H1 (cell line): Measurements from ENCODE around the gene ZBTB46. TPM values are rescaled to one million over a fixed set of nuclear protein-coding genes. Genes with fewer than 3 reads are reported as not detected.

ENCODE experiments used
- CTCF ChIA-PET: fragments of 300-600 bp; sonication (Branson Sonifier 250); formaldehyde crosslinking; loops from one replicate; lab custom pipeline; 2021; ENCODE audit not compliant: partially characterized antibody; lab: Charles Lee
- POLR2A ChIA-PET: fragments of 300-600 bp; sonication (Branson Sonifier 250); formaldehyde crosslinking; loops from one replicate; lab custom pipeline; 2021; ENCODE audit warnings: inconsistent platforms; ENCODE audit not compliant: partially characterized antibody; lab: Charles Lee
- DNase-seq, 2 experiments: peaks; one replicate each; pipeline versions ENCODE4 v3.0.0 to v3.0.0-alpha.2; 2010 to 2022; ENCODE audit warnings: low spot score in 2 of 2, low read depth in 1 of 2, mixed read lengths in 1 of 2
- FAIRE-seq: peaks from 2 replicates; lab custom pipeline; 2011; peaks lifted over from hg19 to GRCh38; lab: Jason Lieb, UNC
- H2AFZ ChIP-seq: 2 replicates; pipeline ENCODE4 v1.8.1; 2012; ENCODE audit warnings: low read length, inconsistent platforms
- H2AK5ac ChIP-seq: 2 replicates; pipeline ENCODE4 v1.6.1; 2013; ENCODE audit warnings: low read depth, low read length
- H2BK120ac ChIP-seq: replicated peaks from 2 replicates; pipeline ENCODE3; 2013; ENCODE audit warnings: low read depth, low read length, inconsistent platforms
- H2BK12ac ChIP-seq: 2 replicates; pipeline ENCODE4 v1.6.1; 2013; ENCODE audit warnings: low read depth, low read length
- H2BK15ac ChIP-seq: 2 replicates; pipeline ENCODE4 v1.6.1; 2013; ENCODE audit warnings: low read length
- H2BK20ac ChIP-seq: 2 replicates; pipeline ENCODE4 v1.6.1; 2013; ENCODE audit warnings: low read length
- H2BK5ac ChIP-seq: 2 replicates; pipeline ENCODE4 v1.6.1; 2013; ENCODE audit warnings: low read depth, low read length
- H3K14ac ChIP-seq: 2 replicates; pipeline ENCODE4 v1.6.1; 2013; ENCODE audit warnings: inconsistent platforms; ENCODE audit not compliant: insufficient read length
- H3K18ac ChIP-seq: 2 replicates; pipeline ENCODE4 v1.6.1; 2013; ENCODE audit warnings: low read length; ENCODE audit errors: extremely low read depth
- H3K23ac ChIP-seq: 2 replicates; pipeline ENCODE4 v1.6.1; 2013; ENCODE audit warnings: inconsistent platforms; ENCODE audit not compliant: insufficient read length
- H3K23me2 ChIP-seq: 2 replicates; pipeline ENCODE4 v1.6.1; 2013; ENCODE audit warnings: low read depth, low read length
- H3K27ac ChIP-seq: 2 replicates; pipeline ENCODE4 v1.6.1; 2011; ENCODE audit warnings: low read depth, low read length, inconsistent platforms
- H3K27me3 ChIP-seq, 4 experiments: replicated peaks in 1 of 4; 1 replicate in 1 of 4; 2 replicates in 3 of 4; pipeline versions ENCODE4 v1.6.1 to v1.8.1; 2011 to 2013; ENCODE audit warnings: low read length in 3 of 4, mild to moderate bottlenecking in 3 of 4, inconsistent platforms in 2 of 4, mixed read lengths in 2 of 4, moderate library complexity in 1 of 4; ENCODE audit not compliant: control insufficient read depth in 3 of 4, insufficient read depth in 3 of 4; ENCODE audit errors: extremely low read depth in 1 of 4
- H3K36me3 ChIP-seq, 4 experiments: 2 replicates each; pipeline versions ENCODE4 v1.6.1 to v1.8.1; 2011 to 2013; ENCODE audit warnings: mild to moderate bottlenecking in 4 of 4, low read length in 3 of 4, moderate library complexity in 2 of 4, control low read depth in 1 of 4, inconsistent platforms in 1 of 4; ENCODE audit not compliant: insufficient read depth in 4 of 4, control insufficient read depth in 2 of 4
- H3K4ac ChIP-seq: replicated peaks from 2 replicates; pipeline ENCODE3; 2013; ENCODE audit warnings: low read length, low read depth, mixed read lengths, inconsistent platforms; ENCODE audit not compliant: insufficient read length
- H3K4me1 ChIP-seq, 4 experiments: replicated peaks in 1 of 4; 1 replicate in 1 of 4; 2 replicates in 3 of 4; pipeline versions ENCODE4 v1.6.1 to v1.8.1; 2011 to 2013; ENCODE audit warnings: low read length in 3 of 4, inconsistent platforms in 2 of 4, mixed read lengths in 1 of 4; ENCODE audit not compliant: insufficient read depth in 4 of 4, control insufficient read depth in 3 of 4
- H3K4me2 ChIP-seq, 2 experiments: 2 replicates each; pipeline versions ENCODE4 v1.6.1 to v1.8.1; 2011 to 2013; ENCODE audit warnings: low read depth in 2 of 2, low read length in 2 of 2, control low read depth in 1 of 2, inconsistent platforms in 1 of 2, mild to moderate bottlenecking in 1 of 2; ENCODE audit not compliant: insufficient read depth in 1 of 2
- H3K4me3 ChIP-seq, 4 experiments: fragments of 200-600, 300-600 bp in 1 of 4; sonication (generic), shearing (Covaris generic), sonication (Bioruptor Twin) in 1 of 4; 2 replicates each; pipeline versions ENCODE4 v1.5.1 to v1.8.1; 2011 to 2016; ENCODE audit warnings: low read length in 4 of 4, low read depth in 3 of 4, control low read depth in 2 of 4, inconsistent platforms in 2 of 4, mild to moderate bottlenecking in 2 of 4, mixed read lengths in 1 of 4, moderate library complexity in 1 of 4; ENCODE audit not compliant: insufficient read depth in 2 of 4; ENCODE audit errors: extremely low read depth in 1 of 4
- H3K56ac ChIP-seq: replicated peaks from 2 replicates; pipeline ENCODE3; 2013; ENCODE audit warnings: low read depth, mild to moderate bottlenecking, mixed read lengths, low read length, inconsistent platforms; ENCODE audit not compliant: insufficient read length
- H3K79me1 ChIP-seq: 2 replicates; pipeline ENCODE4 v1.6.1; 2013; ENCODE audit warnings: low read depth, low read length, control low read depth
- H3K79me2 ChIP-seq, 2 experiments: 2 replicates each; pipeline versions ENCODE4 v1.6.1 to v1.8.1; 2012 to 2013; ENCODE audit warnings: low read length in 2 of 2, mild to moderate bottlenecking in 2 of 2, inconsistent platforms in 1 of 2; ENCODE audit not compliant: insufficient read depth in 2 of 2, control insufficient read depth in 1 of 2
- H3K9ac ChIP-seq, 4 experiments: replicated peaks in 1 of 4; 1 replicate in 1 of 4; 2 replicates in 3 of 4; pipeline versions ENCODE4 v1.6.1 to v1.8.1; 2011 to 2013; ENCODE audit warnings: low read depth in 3 of 4, low read length in 3 of 4, control low read depth in 2 of 4, mild to moderate bottlenecking in 2 of 4, moderate library complexity in 2 of 4, inconsistent platforms in 1 of 4; ENCODE audit errors: extremely low read depth in 1 of 4
- H3K9me3 ChIP-seq, 2 experiments: 2 replicates each; pipeline versions ENCODE4 v1.6.1 to v1.8.1; 2012 to 2013; ENCODE audit warnings: mild to moderate bottlenecking in 2 of 2, moderate library complexity in 2 of 2, control low read depth in 1 of 2, inconsistent platforms in 1 of 2, low read depth in 1 of 2, low read length in 1 of 2, mixed read lengths in 1 of 2; ENCODE audit not compliant: insufficient read depth in 2 of 2
- H4K20me1 ChIP-seq, 2 experiments: replicated peaks in 1 of 2; 2 replicates each; pipeline versions ENCODE3 to v1.8.1; 2011 to 2013; ENCODE audit warnings: inconsistent platforms in 2 of 2, low read length in 2 of 2, mild to moderate bottlenecking in 1 of 2; ENCODE audit not compliant: insufficient read depth in 2 of 2, control insufficient read depth in 1 of 2
- H4K5ac ChIP-seq: 2 replicates; pipeline ENCODE4 v1.6.1; 2013; ENCODE audit warnings: low read length, low read depth, mixed read lengths, inconsistent platforms; ENCODE audit not compliant: insufficient read length
- H4K8ac ChIP-seq: 2 replicates; pipeline ENCODE4 v1.8.0; 2013; ENCODE audit warnings: mild to moderate bottlenecking, moderate library complexity, low read length, inconsistent platforms; ENCODE audit not compliant: insufficient read depth; ENCODE audit errors: extremely low read depth
- H4K91ac ChIP-seq: replicated peaks from 2 replicates; pipeline ENCODE3; 2013; ENCODE audit warnings: low read length, mixed read lengths, inconsistent platforms; ENCODE audit not compliant: insufficient read length
- FOSL1 ChIP-seq: IDR thresholded peaks from 2 replicates; pipeline ENCODE4 v1.6.1; 2011; ENCODE audit warnings: mild to moderate bottlenecking, low read depth, low read length, moderate library complexity; ENCODE audit not compliant: insufficient read depth
- GTF2F1 ChIP-seq: IDR thresholded peaks from 2 replicates; pipeline ENCODE4 v1.6.1; 2012; ENCODE audit warnings: low read depth, low read length, improper control_type of control experiment, borderline replicate concordance
- WGBS, 2 experiments: shearing (Covaris generic) in 1 of 2; methylation state at CpG; one replicate each; pipeline versions ENCODE4 v1.1.6 to v1.1.7; 2013 to 2015; ENCODE audit warnings: low lambda C conversion rate in 2 of 2, mixed read lengths in 2 of 2, inconsistent platforms in 1 of 2, low coverage in 1 of 2, missing lambda C conversion rate in 1 of 2; ENCODE audit not compliant: insufficient replicate concordance in 2 of 2, insufficient coverage in 1 of 2, insufficient read length in 1 of 2; ENCODE audit errors: extremely low coverage in 1 of 2, missing lambda C conversion rate in 1 of 2; 5-methylcytosine and 5-hydroxymethylcytosine counted together
- polyA plus RNA-seq, 7 experiments: library from polyadenylated mRNA; depleted of rRNA in 3 of 7; stranded (reverse) in 5 of 7; unstranded in 2 of 7; fragments of >200 nt in 5 of 7; fragments of 200-250 nt in 2 of 7; gene quantifications; 1 replicate in 5 of 7; 2 replicates in 1 of 7; 4 replicates in 1 of 7; pipeline versions ENCODE4 v1.2.1 to v1.2.3, GENCODE V29; 2011 to 2013; ENCODE audit warnings: missing spikeins in 2 of 7, mixed read lengths in 2 of 7
- total RNA-seq: library from RNA; stranded (reverse); fragmentation: NEBNext Ultra II Directional; extraction: Animal tissue kit (Norgen Biotek cat#: 25700); gene quantifications from 2 replicates; pipeline ENCODE4 v1.2.1, GENCODE V29; 2021

Gene ZBTB46
- total and polyA plus RNA-seq, 2 of the 8 experiments (the other 6 are each of a cell fraction or from before 2014, with no cell fraction given): 6.4 to 22.4 TPM

DNA sequence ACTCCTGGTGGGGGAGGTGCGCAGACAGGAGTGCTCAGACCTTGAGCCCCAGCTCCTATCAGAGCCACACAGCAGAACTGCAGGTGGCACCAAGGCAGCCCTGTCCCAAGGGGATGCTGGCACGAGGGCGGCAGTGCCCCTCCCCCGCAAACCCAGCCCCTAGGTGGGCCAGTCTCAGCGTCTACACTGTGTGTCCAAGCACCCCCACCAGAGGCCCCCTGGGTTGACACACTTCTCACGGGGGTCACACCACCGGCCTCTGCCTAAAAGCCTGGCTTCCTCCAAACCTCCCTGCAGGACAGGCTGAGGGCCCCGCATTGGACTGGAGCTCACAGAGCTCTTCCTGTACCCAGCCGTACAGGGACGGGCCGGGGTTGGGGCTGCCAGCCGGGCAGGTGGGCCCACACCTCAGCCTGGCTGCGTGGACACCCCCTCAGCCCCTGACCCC, 83.4 kb downstream of the ZBTB46 start:
- Histone ChIP-seq H2BK120ac (no peak overlapping the region), H3K23ac (no peak overlapping the region), H3K14ac (no peak overlapping the region), H3K36me3 (peaks cover 0 to 9% (median 3%) of the 10 kb centered on the region in 4 experiments; a peak in 4 of 8 replicates), H4K8ac (no peak overlapping the region; the same call in none of the 2 replicates), H3K27me3 (no peaks in the 10 kb centered on the region), H4K5ac (no peak overlapping the region), H3K4ac (no peak overlapping the region), H3K18ac (no peak overlapping the region), H3K27ac (no peak overlapping the region), H3K4me2 (no peak overlapping the region), H3K9me3 (no peaks in the 10 kb centered on the region), H4K91ac (no peak overlapping the region), H2AFZ (no peak overlapping the region), H3K79me1 (no peaks in the 10 kb centered on the region; the same call in 1 of the 2 replicates), H3K56ac (no peak overlapping the region), H3K4me3 (no peak overlapping the region), H2BK15ac (no peak overlapping the region), H2BK20ac (no peak overlapping the region), H3K9ac (no peak overlapping the region), H3K4me1 (peaks cover 0 to 14% (median 4%) of the 10 kb centered on the region in 4 experiments; a peak in 6 of 7 replicates), H2BK5ac (peak overlapping the region; percentile 71; the same call in 1 of the 2 replicates), H2AK5ac (no peak overlapping the region), H2BK12ac (no peak overlapping the region), H3K23me2 (no peaks in the 10 kb centered on the region), H4K20me1 (peaks cover 0 to 3% of the 10 kb centered on the region in 2 experiments), H3K79me2 (no peaks in the 10 kb centered on the region)
- CTCF ChIA-PET: no interaction called here
- FAIRE-seq: no peak
- WGBS, 2 experiments: 96% methylated on average over 10 of the region's 13 CpGs; no CpG with 5 or more reads in 1 of the 2 experiments
- TF ChIP-seq FOSL1 (no peak), GTF2F1 (no peak)
- POLR2A ChIA-PET: interaction anchor here (0.6 to 1.8 kb wide), 3 partner anchors 9 to 49 kb away, joined by 3 to 6 read pairs (median 3); no protein-coding TSS in a partner anchor
- no peak for DNase-seq
